ENCODE data around the gene INTS4.
A peak's percentile ranks its signal among the peaks of the same experiment; 100 is the strongest.
"Not testable (repeated sequence)": the region's sequence is repeated elsewhere in the genome, so short reads cannot be mapped to it uniquely, and the experiment has no call there.

The INTS4 gene

GRCh38 chr11:77891256-77891655 lies 103.2 kb downstream of the INTS4 start:
- in situ Hi-C loops (cut with HindIII; ENCODE audit: low pct_ligation_motif_present, low pct_unique_long_range_greater_than_20kb, low sequenced_read_pairs); DNase-seq: not testable (repeated sequence)

- DNase-seq; in situ Hi-C loops (cut with HindIII; ENCODE audit: low pct_ligation_motif_present, low pct_unique_long_range_greater_than_20kb, low sequenced_read_pairs): not testable (repeated sequence)
Measured at GRCh38 chr11:77890619-77891056, 103.8 kb downstream of the INTS4 start.

GRCh38 chr11:77890100-77890614 lies 104.3 kb downstream of the INTS4 start:
- in situ Hi-C loops (cut with HindIII; ENCODE audit: low pct_ligation_motif_present, low pct_unique_long_range_greater_than_20kb, low sequenced_read_pairs); DNase-seq: not testable (repeated sequence)

- DNase-seq; in situ Hi-C loops (cut with HindIII; ENCODE audit: low pct_ligation_motif_present, low pct_unique_long_range_greater_than_20kb, low sequenced_read_pairs): not testable (repeated sequence)
Measured at GRCh38 chr11:77889045-77889444, 105.4 kb downstream of the INTS4 start.

GRCh38 chr11:77886401-77886800 lies 108.1 kb downstream of the INTS4 start:
- in situ Hi-C loops (cut with HindIII; ENCODE audit: low pct_ligation_motif_present, low pct_unique_long_range_greater_than_20kb, low sequenced_read_pairs): no loop called here

GRCh38 chr11:77884829-77885190 lies 109.7 kb downstream of the INTS4 start:
- DNase-seq: no peak

More at GRCh38 chr11:77886401-77886800, 108.1 kb downstream of the INTS4 start:
- no peak for DNase-seq

GRCh38 chr11:77884186-77884828 lies 110.2 kb downstream of the INTS4 start:
- DNase-seq: no peak
- in situ Hi-C loops (cut with HindIII; ENCODE audit: low pct_ligation_motif_present, low pct_unique_long_range_greater_than_20kb, low sequenced_read_pairs): no loop called here

More at GRCh38 chr11:77884829-77885190, 109.7 kb downstream of the INTS4 start:
- in situ Hi-C loops (cut with HindIII; ENCODE audit: low pct_ligation_motif_present, low pct_unique_long_range_greater_than_20kb, low sequenced_read_pairs): no loop called here

- no peak for DNase-seq
- in situ Hi-C loops (cut with HindIII; ENCODE audit: low pct_ligation_motif_present, low pct_unique_long_range_greater_than_20kb, low sequenced_read_pairs): no loop called here
Measured at GRCh38 chr11:77883775-77884174, 110.7 kb downstream of the INTS4 start.

GRCh38 chr11:77882396-77882795 lies 112.1 kb downstream of the INTS4 start:
- no peak for DNase-seq
- in situ Hi-C loops (cut with HindIII; ENCODE audit: low pct_ligation_motif_present, low pct_unique_long_range_greater_than_20kb, low sequenced_read_pairs): no loop called here

- no peak for DNase-seq
- in situ Hi-C loops (cut with HindIII; ENCODE audit: low pct_ligation_motif_present, low pct_unique_long_range_greater_than_20kb, low sequenced_read_pairs): no loop called here
Measured at GRCh38 chr11:77879218-77879617, 115.2 kb downstream of the INTS4 start.

- in situ Hi-C loops (cut with HindIII; ENCODE audit: low pct_ligation_motif_present, low pct_unique_long_range_greater_than_20kb, low sequenced_read_pairs): not testable (repeated sequence)
- peak; percentile 61 for DNase-seq
Measured at GRCh38 chr11:77878247-77878646, 116.2 kb downstream of the INTS4 start.

- DNase-seq: no peak
- in situ Hi-C loops (cut with HindIII; ENCODE audit: low pct_ligation_motif_present, low pct_unique_long_range_greater_than_20kb, low sequenced_read_pairs): no loop called here
Measured at GRCh38 chr11:77876045-77876444, 118.4 kb downstream of the INTS4 start.

- no peak for DNase-seq
- in situ Hi-C loops (cut with HindIII; ENCODE audit: low pct_ligation_motif_present, low pct_unique_long_range_greater_than_20kb, low sequenced_read_pairs): no loop called here
Measured at GRCh38 chr11:77874206-77874605, 120.3 kb downstream of the INTS4 start.

- in situ Hi-C loops (cut with HindIII; ENCODE audit: low pct_ligation_motif_present, low pct_unique_long_range_greater_than_20kb, low sequenced_read_pairs): no loop called here
- no peak for DNase-seq
Measured at GRCh38 chr11:77873345-77873744, 121.1 kb downstream of the INTS4 start.

- no peak for DNase-seq
- in situ Hi-C loops (cut with HindIII; ENCODE audit: low pct_ligation_motif_present, low pct_unique_long_range_greater_than_20kb, low sequenced_read_pairs): no loop called here
Measured at GRCh38 chr11:77871855-77872254, 122.6 kb downstream of the INTS4 start.

GRCh38 chr11:77868744-77869143 lies 125.7 kb downstream of the INTS4 start:
- DNase-seq: no peak
- in situ Hi-C loops (cut with HindIII; ENCODE audit: low pct_ligation_motif_present, low pct_unique_long_range_greater_than_20kb, low sequenced_read_pairs): no loop called here

GRCh38 chr11:77866336-77866735 lies 128.1 kb downstream of the INTS4 start:
- in situ Hi-C loops (cut with HindIII; ENCODE audit: low pct_ligation_motif_present, low pct_unique_long_range_greater_than_20kb, low sequenced_read_pairs): no loop called here
- DNase-seq: no peak

- in situ Hi-C loops (cut with HindIII; ENCODE audit: low pct_ligation_motif_present, low pct_unique_long_range_greater_than_20kb, low sequenced_read_pairs): no loop called here
- no peak for DNase-seq
Measured at GRCh38 chr11:77865805-77866204, 128.7 kb downstream of the INTS4 start.

- in situ Hi-C loops (cut with HindIII; ENCODE audit: low pct_ligation_motif_present, low pct_unique_long_range_greater_than_20kb, low sequenced_read_pairs); DNase-seq: not testable (repeated sequence)
Measured at GRCh38 chr11:77861444-77861843, 133.0 kb downstream of the INTS4 start.

GRCh38 chr11:77857906-77858457 lies 136.5 kb downstream of the INTS4 start:
- in situ Hi-C loops (cut with HindIII; ENCODE audit: low pct_ligation_motif_present, low pct_unique_long_range_greater_than_20kb, low sequenced_read_pairs); DNase-seq: not testable (repeated sequence)

Data from ACHN (cell line).